A549 (cell line): ENCODE data around the gene PI16.

Experiments used
- CTCF ChIP-seq: fragments of >200 bp; sonication (Bioruptor Twin); formaldehyde crosslinking; IDR thresholded peaks from 3 replicates; pipeline ENCODE4 v1.5.1; 2016
- EP300 ChIP-seq, 2 experiments: fragments of >200 bp; sonication (Bioruptor Twin); formaldehyde crosslinking; IDR thresholded peaks; 2 replicates in 1 of 2; 3 replicates in 1 of 2; pipeline ENCODE4 v1.6.1; 2016 to 2017
- HEYL ChIP-seq: fragments of 250-450 bp; sonication (Bioruptor Pico); IDR thresholded peaks from 2 replicates; pipeline ENCODE4 v1.8.0; 2021; ENCODE audit warnings: mild to moderate bottlenecking, moderate library complexity
- MYC ChIP-seq: IDR thresholded peaks from 2 replicates; pipeline ENCODE4 v1.6.1; 2012; ENCODE audit warnings: mild to moderate bottlenecking, inconsistent platforms, low read length, improper control_type of control experiment, borderline replicate concordance
- POLR2A ChIP-seq: IDR thresholded peaks from 2 replicates; pipeline ENCODE4 v1.6.1; 2012; ENCODE audit warnings: mild to moderate bottlenecking, low read length
- RAD21 ChIP-seq, 2 experiments: fragments of >200 bp in 1 of 2; sonication (Bioruptor Twin) in 1 of 2; formaldehyde crosslinking in 1 of 2; IDR thresholded peaks in 1 of 2; conservative IDR thresholded peaks in 1 of 2; 2 replicates in 1 of 2; 3 replicates in 1 of 2; pipeline ENCODE4 v1.6.1; 2012 to 2018; ENCODE audit warnings: inconsistent platforms in 1 of 2

- TF ChIP-seq MYC (no peak), POLR2A (no peak), CTCF (no peak), EP300 (IDR thresholded peaks at IDR 0.05) (no peak), HEYL (no peak), RAD21 (conservative IDR thresholded peaks at IDR 0.05 in 1 of 2, IDR thresholded peaks at IDR 0.05 in 1 of 2) (no peak)
Measured at GRCh38 chr6:36999751-37000125, 45.2 kb downstream of the PI16 start.
